ENCODE results near the gene TNIP2.

- no peak for TF ChIP-seq POLR2A (IDR thresholded peaks at IDR 0.05; ENCODE audit: low read depth, low read length)
- no peak for TF ChIP-seq POLR2AphosphoS5 (IDR thresholded peaks at IDR 0.05; ENCODE audit: low read depth, low read length)
- no peak for TF ChIP-seq TAF1 (IDR thresholded peaks at IDR 0.05; ENCODE audit: borderline replicate concordance, low read depth, low read length)
These were observed 60.6 kb downstream of the TNIP2 start for GRCh38 chr4:2695346-2696060.

All from GM12892 (cell line).